ENCODE data around the gene SPOCK1. TPM values are rescaled to one million over a fixed set of nuclear protein-coding genes. Genes with fewer than 3 reads are reported as not detected.

Gene SPOCK1
- total RNA-seq (2014; rRNA removed; shearing (Covaris generic)), result 10.5 and 17.2 TPM in 2 replicates
- 6.9 and 8.2 TPM in 2 replicates for polyA plus RNA-seq (2016; fragmentation: Nextera tagmentation; extraction: Ambion mirVana)
- long read RNA-seq, result 0 reads

DNA sequence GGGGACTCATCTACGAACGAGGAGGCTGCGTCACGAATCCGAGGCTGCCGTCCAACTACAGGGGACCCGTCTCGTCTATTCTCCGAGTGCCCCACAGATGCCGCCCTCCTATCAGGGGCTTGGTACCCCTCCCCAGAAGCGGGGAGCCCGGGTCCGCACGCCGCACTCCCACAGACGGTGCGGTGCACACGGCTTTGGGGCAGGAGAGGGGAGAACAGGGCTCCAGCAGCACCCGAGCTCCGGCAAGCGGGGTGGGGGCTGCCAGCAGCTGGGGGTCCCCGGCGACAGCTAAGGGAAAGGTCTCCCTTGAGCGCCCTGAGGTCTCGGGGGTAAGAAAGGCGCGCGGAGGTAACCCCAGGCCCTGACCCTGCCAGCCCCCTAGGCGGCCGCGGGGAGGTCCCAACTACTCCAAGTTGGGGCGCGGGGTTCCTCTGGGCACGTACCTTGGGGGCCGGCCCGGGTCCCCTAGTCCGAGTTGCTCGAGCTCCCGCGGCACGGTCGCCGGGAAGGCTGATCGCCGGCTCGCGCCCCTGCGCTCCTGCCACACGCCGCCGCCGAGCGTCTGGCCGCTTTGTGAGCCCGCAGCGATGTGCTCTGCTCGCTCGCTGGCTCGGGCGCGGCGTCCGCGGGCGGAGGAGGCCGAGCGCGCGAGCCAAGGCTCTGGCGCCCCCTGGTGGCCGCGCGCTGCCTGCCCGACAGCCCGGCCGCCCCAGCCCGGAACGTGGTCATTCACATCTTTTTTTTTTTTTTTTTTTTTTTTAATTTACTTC lies at the start of gene SPOCK1:
Gene SPOCK1 (minus strand): TSS at position 591 of the 770 bp plus-strand sequence.
- Mint-ChIP-seq H3K36me3 (ENCODE audit: low read depth) (no peaks in the 10 kb centered on the region), H3K4me1 (peaks cover 6% of the 10 kb centered on the region; the same call in 2 of the 3 replicates), H3K9me3 (no peaks in the 10 kb centered on the region; the same call in 2 of the 3 replicates), H3K27me3 (ENCODE audit: insufficient read depth, low read depth, poor library complexity) (peaks cover 26% of the 10 kb centered on the region), H3K4me3 (peak within 1 kb of the TSS; percentile 73), H3K27ac (no peak within 1 kb of the TSS)
- Histone ChIP-seq H3K27ac (ENCODE audit: low read depth) (no peak within 1 kb of the TSS), H3F3A (replicated peaks; ENCODE audit: low read depth) (no peaks in the 10 kb centered on the region), H3K36me3 (ENCODE audit: insufficient read depth) (no peaks in the 10 kb centered on the region), H3K79me2 (replicated peaks; ENCODE audit: insufficient read depth) (no peaks in the 10 kb centered on the region), H3K4me2 (peak within 1 kb of the TSS; percentile 84), H3K4me3 (peak within 1 kb of the TSS; percentile 73), H4K20me1 (replicated peaks; ENCODE audit: insufficient read depth) (no peaks in the 10 kb centered on the region), H3K9me2 (ENCODE audit: insufficient read depth) (no peaks in the 10 kb centered on the region), H3K4me1 (ENCODE audit: insufficient read depth) (no peaks in the 10 kb centered on the region), H2AFZ (peak within 1 kb of the TSS; percentile 93), H3K27me3 (ENCODE audit: insufficient read depth) (peaks cover 29% of the 10 kb centered on the region)
- ATAC-seq (peak; percentile 90), DNase-seq (ENCODE audit: low spot score) (peak; percentile 90)
- TF ChIP-seq, protein P1, sequence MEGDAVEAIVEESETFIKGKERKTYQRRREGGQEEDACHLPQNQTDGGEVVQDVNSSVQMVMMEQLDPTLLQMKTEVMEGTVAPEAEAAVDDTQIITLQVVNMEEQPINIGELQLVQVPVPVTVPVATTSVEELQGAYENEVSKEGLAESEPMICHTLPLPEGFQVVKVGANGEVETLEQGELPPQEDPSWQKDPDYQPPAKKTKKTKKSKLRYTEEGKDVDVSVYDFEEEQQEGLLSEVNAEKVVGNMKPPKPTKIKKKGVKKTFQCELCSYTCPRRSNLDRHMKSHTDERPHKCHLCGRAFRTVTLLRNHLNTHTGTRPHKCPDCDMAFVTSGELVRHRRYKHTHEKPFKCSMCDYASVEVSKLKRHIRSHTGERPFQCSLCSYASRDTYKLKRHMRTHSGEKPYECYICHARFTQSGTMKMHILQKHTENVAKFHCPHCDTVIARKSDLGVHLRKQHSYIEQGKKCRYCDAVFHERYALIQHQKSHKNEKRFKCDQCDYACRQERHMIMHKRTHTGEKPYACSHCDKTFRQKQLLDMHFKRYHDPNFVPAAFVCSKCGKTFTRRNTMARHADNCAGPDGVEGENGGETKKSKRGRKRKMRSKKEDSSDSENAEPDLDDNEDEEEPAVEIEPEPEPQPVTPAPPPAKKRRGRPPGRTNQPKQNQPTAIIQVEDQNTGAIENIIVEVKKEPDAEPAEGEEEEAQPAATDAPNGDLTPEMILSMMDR (conservative IDR thresholded peaks at IDR 0.05; ENCODE audit: low read depth in 2 of 2), result peak; percentile 36 to 74
- TF ChIP-seq ZNF114 (CRISPR knock-in tag; IDR thresholded peaks at IDR 0.05), result no peak
- TF ChIP-seq, protein P2, sequence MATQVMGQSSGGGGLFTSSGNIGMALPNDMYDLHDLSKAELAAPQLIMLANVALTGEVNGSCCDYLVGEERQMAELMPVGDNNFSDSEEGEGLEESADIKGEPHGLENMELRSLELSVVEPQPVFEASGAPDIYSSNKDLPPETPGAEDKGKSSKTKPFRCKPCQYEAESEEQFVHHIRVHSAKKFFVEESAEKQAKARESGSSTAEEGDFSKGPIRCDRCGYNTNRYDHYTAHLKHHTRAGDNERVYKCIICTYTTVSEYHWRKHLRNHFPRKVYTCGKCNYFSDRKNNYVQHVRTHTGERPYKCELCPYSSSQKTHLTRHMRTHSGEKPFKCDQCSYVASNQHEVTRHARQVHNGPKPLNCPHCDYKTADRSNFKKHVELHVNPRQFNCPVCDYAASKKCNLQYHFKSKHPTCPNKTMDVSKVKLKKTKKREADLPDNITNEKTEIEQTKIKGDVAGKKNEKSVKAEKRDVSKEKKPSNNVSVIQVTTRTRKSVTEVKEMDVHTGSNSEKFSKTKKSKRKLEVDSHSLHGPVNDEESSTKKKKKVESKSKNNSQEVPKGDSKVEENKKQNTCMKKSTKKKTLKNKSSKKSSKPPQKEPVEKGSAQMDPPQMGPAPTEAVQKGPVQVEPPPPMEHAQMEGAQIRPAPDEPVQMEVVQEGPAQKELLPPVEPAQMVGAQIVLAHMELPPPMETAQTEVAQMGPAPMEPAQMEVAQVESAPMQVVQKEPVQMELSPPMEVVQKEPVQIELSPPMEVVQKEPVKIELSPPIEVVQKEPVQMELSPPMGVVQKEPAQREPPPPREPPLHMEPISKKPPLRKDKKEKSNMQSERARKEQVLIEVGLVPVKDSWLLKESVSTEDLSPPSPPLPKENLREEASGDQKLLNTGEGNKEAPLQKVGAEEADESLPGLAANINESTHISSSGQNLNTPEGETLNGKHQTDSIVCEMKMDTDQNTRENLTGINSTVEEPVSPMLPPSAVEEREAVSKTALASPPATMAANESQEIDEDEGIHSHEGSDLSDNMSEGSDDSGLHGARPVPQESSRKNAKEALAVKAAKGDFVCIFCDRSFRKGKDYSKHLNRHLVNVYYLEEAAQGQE (IDR thresholded peaks at IDR 0.05; ENCODE audit: unreplicated experiment), result no peak
- no peak for TF ChIP-seq STAT1 (IDR thresholded peaks at IDR 0.05; ENCODE audit: unreplicated experiment)
- peak; percentile 29; the same call in 1 of the 2 replicates for TF ChIP-seq POLR2AphosphoS5 (IDR thresholded peaks at IDR 0.05; ENCODE audit: low read depth)

DNA sequence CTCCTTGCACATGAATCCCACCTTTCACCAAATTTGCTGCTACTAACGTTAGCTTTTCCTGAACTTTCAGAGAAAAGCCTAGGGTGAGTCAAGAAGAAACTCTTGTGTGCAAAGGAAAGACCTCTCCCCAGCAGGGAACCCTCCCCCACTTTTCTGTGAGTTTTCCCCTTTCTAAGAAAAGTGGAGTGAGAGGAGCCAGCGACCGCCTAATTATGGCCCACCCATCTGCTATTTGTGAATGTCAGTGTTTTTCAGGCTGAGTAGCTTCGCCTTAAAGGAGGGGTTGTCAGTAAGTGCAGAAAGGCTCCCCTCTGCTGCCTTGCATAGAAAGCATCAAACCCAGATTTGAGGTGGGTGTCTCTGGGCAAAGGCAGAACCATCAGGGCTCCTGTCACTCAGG lies 46.8 kb upstream of the SPOCK1 start:
- Histone ChIP-seq H3K4me3 (no peak overlapping the region), H3K27me3 (ENCODE audit: insufficient read depth) (no peaks in the 10 kb centered on the region), H2AFZ (no peak overlapping the region), H3K27ac (ENCODE audit: low read depth) (no peak overlapping the region), H3K9me2 (ENCODE audit: insufficient read depth) (no peaks in the 10 kb centered on the region), H3F3A (replicated peaks; ENCODE audit: low read depth) (no peaks in the 10 kb centered on the region), H3K36me3 (ENCODE audit: insufficient read depth) (no peaks in the 10 kb centered on the region), H4K20me1 (replicated peaks; ENCODE audit: insufficient read depth) (no peaks in the 10 kb centered on the region), H3K4me2 (no peak overlapping the region), H3K4me1 (ENCODE audit: insufficient read depth) (no peaks in the 10 kb centered on the region), H3K79me2 (replicated peaks; ENCODE audit: insufficient read depth) (no peaks in the 10 kb centered on the region)
- no peak overlapping the region for H3K27ac Mint-ChIP-seq
- H3K36me3 Mint-ChIP-seq (ENCODE audit: low read depth), result no peaks in the 10 kb centered on the region; the same call in 2 of the 3 replicates
- ATAC-seq (no peak), DNase-seq (ENCODE audit: low spot score) (no peak)
- no peak overlapping the region for H3K4me3 Mint-ChIP-seq
- H3K4me1 Mint-ChIP-seq, result no peaks in the 10 kb centered on the region
- H3K9me3 Mint-ChIP-seq, result peaks cover 34% of the 10 kb centered on the region; the same call in 2 of the 3 replicates
- peaks cover 4% of the 10 kb centered on the region for H3K27me3 Mint-ChIP-seq (ENCODE audit: insufficient read depth, low read depth, poor library complexity)
- no peak for TF ChIP-seq EZH2 (IDR thresholded peaks at IDR 0.05; ENCODE audit: low read depth, unreplicated experiment)
- no peak for TF ChIP-seq ZNF114 (CRISPR knock-in tag; IDR thresholded peaks at IDR 0.05)
- TF ChIP-seq CREB1 (CRISPR knock-in tag; IDR thresholded peaks at IDR 0.05; ENCODE audit: low read depth), result no peak
- TF ChIP-seq, protein P3, sequence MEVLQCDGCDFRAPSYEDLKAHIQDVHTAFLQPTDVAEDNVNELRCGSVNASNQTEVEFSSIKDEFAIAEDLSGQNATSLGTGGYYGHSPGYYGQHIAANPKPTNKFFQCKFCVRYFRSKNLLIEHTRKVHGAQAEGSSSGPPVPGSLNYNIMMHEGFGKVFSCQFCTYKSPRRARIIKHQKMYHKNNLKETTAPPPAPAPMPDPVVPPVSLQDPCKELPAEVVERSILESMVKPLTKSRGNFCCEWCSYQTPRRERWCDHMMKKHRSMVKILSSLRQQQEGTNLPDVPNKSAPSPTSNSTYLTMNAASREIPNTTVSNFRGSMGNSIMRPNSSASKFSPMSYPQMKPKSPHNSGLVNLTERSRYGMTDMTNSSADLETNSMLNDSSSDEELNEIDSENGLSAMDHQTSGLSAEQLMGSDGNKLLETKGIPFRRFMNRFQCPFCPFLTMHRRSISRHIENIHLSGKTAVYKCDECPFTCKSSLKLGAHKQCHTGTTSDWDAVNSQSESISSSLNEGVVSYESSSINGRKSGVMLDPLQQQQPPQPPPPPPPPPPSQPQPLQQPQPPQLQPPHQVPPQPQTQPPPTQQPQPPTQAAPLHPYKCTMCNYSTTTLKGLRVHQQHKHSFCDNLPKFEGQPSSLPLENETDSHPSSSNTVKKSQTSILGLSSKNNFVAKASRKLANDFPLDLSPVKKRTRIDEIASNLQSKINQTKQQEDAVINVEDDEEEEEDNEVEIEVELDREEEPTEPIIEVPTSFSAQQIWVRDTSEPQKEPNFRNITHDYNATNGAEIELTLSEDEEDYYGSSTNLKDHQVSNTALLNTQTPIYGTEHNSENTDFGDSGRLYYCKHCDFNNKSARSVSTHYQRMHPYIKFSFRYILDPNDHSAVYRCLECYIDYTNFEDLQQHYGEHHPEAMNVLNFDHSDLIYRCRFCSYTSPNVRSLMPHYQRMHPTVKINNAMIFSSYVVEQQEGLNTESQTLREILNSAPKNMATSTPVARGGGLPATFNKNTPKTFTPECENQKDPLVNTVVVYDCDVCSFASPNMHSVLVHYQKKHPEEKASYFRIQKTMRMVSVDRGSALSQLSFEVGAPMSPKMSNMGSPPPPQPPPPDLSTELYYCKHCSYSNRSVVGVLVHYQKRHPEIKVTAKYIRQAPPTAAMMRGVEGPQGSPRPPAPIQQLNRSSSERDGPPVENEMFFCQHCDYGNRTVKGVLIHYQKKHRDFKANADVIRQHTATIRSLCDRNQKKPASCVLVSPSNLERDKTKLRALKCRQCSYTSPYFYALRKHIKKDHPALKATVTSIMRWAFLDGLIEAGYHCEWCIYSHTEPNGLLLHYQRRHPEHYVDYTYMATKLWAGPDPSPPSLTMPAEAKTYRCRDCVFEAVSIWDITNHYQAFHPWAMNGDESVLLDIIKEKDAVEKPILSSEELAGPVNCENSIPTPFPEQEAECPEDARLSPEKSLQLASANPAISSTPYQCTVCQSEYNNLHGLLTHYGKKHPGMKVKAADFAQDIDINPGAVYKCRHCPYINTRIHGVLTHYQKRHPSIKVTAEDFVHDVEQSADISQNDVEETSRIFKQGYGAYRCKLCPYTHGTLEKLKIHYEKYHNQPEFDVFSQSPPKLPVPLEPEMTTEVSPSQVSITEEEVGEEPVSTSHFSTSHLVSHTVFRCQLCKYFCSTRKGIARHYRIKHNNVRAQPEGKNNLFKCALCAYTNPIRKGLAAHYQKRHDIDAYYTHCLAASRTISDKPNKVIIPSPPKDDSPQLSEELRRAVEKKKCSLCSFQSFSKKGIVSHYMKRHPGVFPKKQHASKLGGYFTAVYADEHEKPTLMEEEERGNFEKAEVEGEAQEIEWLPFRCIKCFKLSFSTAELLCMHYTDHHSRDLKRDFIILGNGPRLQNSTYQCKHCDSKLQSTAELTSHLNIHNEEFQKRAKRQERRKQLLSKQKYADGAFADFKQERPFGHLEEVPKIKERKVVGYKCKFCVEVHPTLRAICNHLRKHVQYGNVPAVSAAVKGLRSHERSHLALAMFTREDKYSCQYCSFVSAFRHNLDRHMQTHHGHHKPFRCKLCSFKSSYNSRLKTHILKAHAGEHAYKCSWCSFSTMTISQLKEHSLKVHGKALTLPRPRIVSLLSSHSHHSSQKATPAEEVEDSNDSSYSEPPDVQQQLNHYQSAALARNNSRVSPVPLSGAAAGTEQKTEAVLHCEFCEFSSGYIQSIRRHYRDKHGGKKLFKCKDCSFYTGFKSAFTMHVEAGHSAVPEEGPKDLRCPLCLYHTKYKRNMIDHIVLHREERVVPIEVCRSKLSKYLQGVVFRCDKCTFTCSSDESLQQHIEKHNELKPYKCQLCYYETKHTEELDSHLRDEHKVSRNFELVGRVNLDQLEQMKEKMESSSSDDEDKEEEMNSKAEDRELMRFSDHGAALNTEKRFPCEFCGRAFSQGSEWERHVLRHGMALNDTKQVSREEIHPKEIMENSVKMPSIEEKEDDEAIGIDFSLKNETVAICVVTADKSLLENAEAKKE (CRISPR knock-in tag; IDR thresholded peaks at IDR 0.05), result no peak

Measured in GM23338 (cell line).